Naive B cell (primary cell): ENCODE results near the gene ERAP2. TPM values are rescaled to one million over a fixed set of nuclear protein-coding genes. Genes with fewer than 3 reads are reported as not detected.

Experiments
- ATAC-seq, 2 donors: fragments of 150-1000 bp; cut with Tn5 transposase; 2 replicates each; pipeline ENCODE4 v1.10.0; 2021; ENCODE audit warnings: low read depth in 2 of 2, mild to moderate bottlenecking in 2 of 2, moderate library complexity in 2 of 2
- DNase-seq: peaks from one replicate; pipeline ENCODE4 v3.0.0; 2022
- H3K27ac Mint-ChIP-seq, 6 donors: one replicate each; pipeline ENCODE4 v1.8.0; 2020 to 2022; ENCODE audit warnings: mild to moderate bottlenecking in 6 of 6, mixed read lengths in 6 of 6, moderate library complexity in 5 of 6, inconsistent platforms in 2 of 6
- H3K27me3 Mint-ChIP-seq, 3 donors: one replicate each; pipeline ENCODE4 v1.8.0; 2021 to 2022; ENCODE audit warnings: mixed read lengths in 3 of 3, mild to moderate bottlenecking in 1 of 3
- H3K36me3 Mint-ChIP-seq, 2 donors: one replicate each; pipeline ENCODE4 v1.8.0; 2020 to 2022; ENCODE audit warnings: mixed read lengths in 2 of 2, inconsistent platforms in 1 of 2, mild to moderate bottlenecking in 1 of 2
- H3K4me1 Mint-ChIP-seq, 3 donors: one replicate each; pipeline ENCODE4 v1.8.0; 2020 to 2022; ENCODE audit warnings: mixed read lengths in 3 of 3, inconsistent platforms in 1 of 3, mild to moderate bottlenecking in 1 of 3, moderate library complexity in 1 of 3
- H3K4me3 Mint-ChIP-seq, 8 donors: one replicate each; pipeline ENCODE4 v1.8.0; 2020 to 2022; ENCODE audit warnings: mild to moderate bottlenecking in 8 of 8, mixed read lengths in 8 of 8, moderate library complexity in 8 of 8, inconsistent platforms in 2 of 8
- H3K9me3 Mint-ChIP-seq, 7 donors: one replicate each; pipeline ENCODE4 v1.8.0; 2020 to 2022; ENCODE audit warnings: mixed read lengths in 7 of 7, mild to moderate bottlenecking in 5 of 7, inconsistent platforms in 2 of 7, moderate library complexity in 1 of 7
- polyA plus RNA-seq, 6 donors: library from polyadenylated mRNA; unstranded; fragments of 300-500 nt; fragmentation: Illumina TruSeq; gene quantifications; one replicate each; pipeline ENCODE4 v1.2.3, GENCODE V29; 2021; ENCODE audit warnings: low read depth in 6 of 6

ERAP2 gene
- polyA plus RNA-seq, 6 donors from 2014 or later, result 9.9 to 98.7 (median 15.5) TPM

DNA sequence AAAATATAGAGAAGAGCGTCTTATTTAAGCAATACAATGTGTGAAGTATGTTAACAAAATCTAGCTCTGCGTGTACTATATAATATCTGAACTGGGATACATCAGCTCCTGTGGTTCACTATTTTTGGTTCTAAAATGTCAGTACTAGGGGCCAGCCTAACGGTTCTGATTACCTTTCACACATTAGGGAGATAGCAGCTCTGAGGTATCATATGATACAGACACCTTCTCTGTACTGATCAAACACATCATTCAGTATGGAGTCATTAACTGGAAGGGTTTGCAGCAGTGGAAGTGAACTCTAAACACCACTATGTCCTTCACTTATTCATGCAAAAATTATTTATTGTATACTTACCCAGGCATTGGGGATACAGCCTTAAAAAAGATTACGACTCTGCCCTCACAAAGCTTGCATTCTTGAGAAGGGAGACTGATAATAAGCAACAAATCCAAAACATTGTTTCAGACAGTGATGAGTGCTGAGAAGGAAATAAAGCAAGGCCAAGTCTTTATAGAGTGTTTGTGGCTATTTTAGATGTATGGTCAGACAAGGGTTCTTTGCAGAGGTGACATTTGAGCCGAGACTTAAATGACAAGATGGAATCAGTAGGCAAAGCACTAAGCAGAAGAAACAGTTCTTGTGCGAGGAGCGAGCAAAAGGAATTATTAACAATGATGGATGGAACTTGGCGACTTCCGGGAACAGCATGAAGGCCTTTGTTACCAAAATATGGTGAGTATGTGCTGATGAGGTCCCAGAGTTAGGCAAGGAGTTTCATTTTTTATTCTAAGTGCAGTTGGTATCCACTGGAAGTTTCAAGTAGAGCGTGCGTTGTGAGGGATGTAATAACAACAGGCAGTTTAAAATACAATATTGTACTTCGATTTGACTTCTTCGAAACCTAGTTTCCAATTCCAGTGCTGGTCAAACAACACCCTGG is 57.7 kb downstream of the ERAP2 start:
- Mint-ChIP-seq H3K4me1 (peaks cover 49 to 77% (median 64%) of the 10 kb centered on the region in 3 donors), H3K9me3 (no peaks in the 10 kb centered on the region), H3K36me3 (no peaks in the 10 kb centered on the region), H3K27ac (peak overlapping the region; percentile 95 to 98 (median 98)), H3K27me3 (no peaks in the 10 kb centered on the region), H3K4me3 (peak overlapping the region; percentile 83 to 99 (median 93))
- DNase-seq (no peak), ATAC-seq (no peak)

DNA sequence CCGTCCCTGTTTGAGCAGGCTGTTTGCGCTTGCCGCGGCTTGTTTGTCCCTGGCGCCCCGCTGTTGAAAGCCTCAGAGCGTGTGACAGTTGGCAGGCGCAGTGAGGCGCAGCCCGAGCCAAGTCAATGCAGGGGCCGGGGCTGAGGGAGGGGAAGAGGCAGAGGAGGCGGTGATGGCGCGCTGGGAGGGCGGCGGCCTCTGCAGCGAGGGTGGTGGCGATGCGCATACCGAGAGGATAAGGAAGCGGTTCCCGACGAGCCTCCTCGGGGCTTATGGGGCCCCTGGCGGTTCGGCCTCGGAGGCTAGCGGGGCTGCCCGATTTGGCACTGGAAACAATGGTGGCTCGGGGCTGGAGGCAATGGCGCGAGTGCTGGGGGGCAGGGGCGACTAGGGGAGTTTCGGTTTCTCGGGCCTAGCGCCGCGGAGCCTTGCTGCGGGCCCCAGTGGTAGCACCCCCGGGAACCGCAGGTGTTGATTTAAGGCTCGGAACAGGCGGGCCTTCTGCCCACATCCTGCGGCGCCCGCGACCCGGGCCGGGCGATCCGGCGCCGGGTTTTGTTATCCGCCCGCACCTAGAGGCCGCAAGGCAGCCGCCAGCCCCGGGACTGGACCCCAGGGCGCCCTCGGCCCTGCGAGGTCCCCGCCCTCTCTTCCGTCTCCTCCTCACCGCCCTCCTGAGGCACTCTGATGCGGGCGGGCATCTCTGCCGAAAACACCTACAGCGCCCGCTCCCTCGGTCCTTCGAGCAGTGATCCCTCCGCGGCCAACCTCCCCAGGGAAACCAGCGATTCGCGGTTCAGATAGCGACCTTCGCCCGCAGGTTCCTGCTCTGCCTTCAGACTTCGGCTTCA is 58.6 kb downstream of the ERAP2 start:
- Mint-ChIP-seq H3K27ac (peak overlapping the region; percentile 96 to 99 (median 98)), H3K4me3 (peak overlapping the region; percentile 83 to 99 (median 93)), H3K36me3 (no peaks in the 10 kb centered on the region), H3K27me3 (no peaks in the 10 kb centered on the region), H3K9me3 (no peaks in the 10 kb centered on the region), H3K4me1 (peaks cover 44 to 78% (median 60%) of the 10 kb centered on the region in 3 donors)
- ATAC-seq (peak; percentile 65 to 67), DNase-seq (peak; percentile 98)

DNA sequence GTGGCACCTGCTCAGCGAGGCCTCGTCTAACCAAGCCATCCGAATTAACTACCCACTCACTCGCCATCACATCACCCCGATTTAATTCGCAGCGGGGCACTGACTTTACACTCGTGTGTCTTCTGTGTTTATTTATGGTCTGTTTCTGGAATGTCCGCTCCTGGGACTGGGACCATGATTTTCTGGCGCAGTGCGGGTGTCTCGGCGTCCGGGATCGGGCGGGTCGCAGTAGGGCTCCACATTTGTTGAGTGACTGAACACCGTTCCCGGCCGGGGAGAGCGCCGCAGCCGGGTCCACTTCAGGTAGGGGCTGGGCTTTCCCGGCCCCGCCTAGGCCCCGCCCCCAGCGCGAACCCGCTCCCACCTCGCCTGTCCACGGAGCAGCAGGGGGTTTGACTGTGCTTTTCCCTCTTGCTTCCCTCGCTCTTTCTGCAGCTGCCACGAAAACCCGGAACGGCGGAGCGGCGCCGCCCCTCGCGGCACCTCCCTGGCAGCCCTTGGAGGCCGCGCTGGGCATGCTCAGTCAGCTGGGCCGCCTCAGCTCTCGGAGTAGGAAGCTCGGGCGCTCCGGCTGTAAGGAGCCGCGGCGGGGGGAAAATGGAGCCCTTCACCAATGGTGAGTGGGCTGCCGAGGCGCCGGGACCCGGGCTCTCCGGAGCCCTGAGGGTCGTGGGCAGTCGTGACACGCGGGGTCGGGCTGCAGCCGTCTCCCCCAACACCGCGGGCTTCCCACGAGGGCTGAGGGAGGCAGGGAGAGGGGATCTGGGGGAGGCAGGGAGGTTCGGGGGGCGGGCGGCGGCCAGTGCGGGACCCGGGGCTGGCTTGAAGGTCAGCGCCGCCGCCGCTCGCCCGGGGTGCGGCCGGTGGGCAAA is 59.5 kb downstream of the ERAP2 start, which contains the start of gene LNPEP:
Gene LNPEP, plus strand, starts transcription at position 522 of the 872 bp plus-strand sequence. Its CDS starts 76 bp downstream, at position 598.
- H3K27ac Mint-ChIP-seq, result peak within 1 kb of the TSS; percentile 96 to 99 (median 98)
- H3K36me3 Mint-ChIP-seq, result no peaks in the 10 kb centered on the region
- no peaks in the 10 kb centered on the region for H3K9me3 Mint-ChIP-seq
- H3K27me3 Mint-ChIP-seq, result no peaks in the 10 kb centered on the region
- DNase-seq (peak; percentile 91), ATAC-seq (peak; percentile 34 to 40)
- H3K4me1 Mint-ChIP-seq, result peaks cover 44 to 78% (median 61%) of the 10 kb centered on the region in 3 donors
- peak within 1 kb of the TSS; percentile 83 to 99 (median 93) for H3K4me3 Mint-ChIP-seq

DNA sequence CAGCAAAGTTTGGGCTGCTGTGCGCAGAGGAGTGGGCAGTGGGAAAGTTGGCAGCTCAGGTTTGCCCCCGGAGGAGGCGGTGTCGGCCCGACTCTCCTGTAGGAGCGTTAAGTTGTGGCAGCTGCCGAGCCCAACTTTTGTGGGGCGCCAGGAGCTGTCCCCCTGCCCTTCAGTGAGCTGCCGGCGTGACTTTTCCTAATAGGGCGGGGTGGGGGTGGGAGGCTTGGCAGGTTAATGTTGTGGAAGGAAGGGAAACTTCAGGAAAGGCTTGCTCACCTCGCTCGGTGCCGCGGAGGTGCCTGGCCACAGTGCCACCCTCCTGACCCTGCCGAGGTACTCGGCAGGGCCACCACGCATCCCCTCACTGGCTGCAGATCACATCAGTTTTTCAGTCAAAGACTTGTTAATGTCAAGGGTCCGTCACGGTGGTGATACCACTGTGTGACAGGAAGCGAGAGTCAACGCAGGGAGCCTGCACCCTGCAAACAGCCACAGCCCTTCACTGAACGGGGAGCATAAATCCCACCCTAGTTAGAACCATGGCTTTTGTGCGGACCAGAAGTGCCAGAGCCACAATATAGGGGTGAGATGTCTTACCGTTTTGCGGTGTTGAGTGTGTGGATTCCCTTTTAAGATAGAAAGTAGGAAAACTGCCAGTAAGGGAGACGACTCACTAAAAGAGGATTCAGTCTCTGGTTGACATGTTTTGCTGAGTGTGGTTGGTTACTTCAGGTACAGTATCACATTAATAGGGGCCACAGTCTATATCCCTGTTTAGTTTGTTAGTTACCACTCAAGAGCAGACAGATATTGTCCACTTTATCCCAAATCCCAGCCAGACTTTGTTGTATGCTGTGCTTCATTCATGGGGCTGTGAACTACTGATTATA is 60.4 kb downstream of the ERAP2 start:
- H3K9me3 Mint-ChIP-seq, result no peaks in the 10 kb centered on the region
- H3K4me1 Mint-ChIP-seq, result peaks cover 45 to 77% (median 62%) of the 10 kb centered on the region in 3 donors
- no peaks in the 10 kb centered on the region for H3K27me3 Mint-ChIP-seq
- peak; percentile 10 to 16 for ATAC-seq
- peaks cover 0 to 4% of the 10 kb centered on the region in 2 donors for H3K36me3 Mint-ChIP-seq
- H3K27ac Mint-ChIP-seq, result peak overlapping the region; percentile 93 to 99 (median 97)
- DNase-seq, result peak; percentile 68
- peak overlapping the region; percentile 83 to 99 (median 93) for H3K4me3 Mint-ChIP-seq

DNA sequence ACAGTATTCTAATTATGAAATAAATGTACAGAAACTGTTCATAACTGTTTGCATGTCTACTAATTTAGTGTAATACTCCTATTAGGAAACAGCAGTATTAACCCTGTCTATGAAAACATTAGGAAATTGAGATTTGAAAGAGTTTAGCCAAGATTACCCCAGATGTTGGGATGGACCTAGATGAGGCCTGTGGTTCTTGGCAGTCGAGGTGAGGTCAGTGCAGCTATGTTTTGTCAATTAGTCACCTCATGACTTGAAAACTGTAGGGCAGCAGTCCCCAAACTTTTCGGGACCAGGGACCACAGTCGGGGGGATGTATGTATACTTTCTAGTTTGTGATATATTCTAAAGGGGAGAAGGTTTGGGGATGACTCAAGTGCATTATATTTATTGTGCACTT is 64.3 kb downstream of the ERAP2 start:
- H3K36me3 Mint-ChIP-seq, result peaks cover 0 to 7% of the 10 kb centered on the region in 2 donors
- no peaks in the 10 kb centered on the region for H3K27me3 Mint-ChIP-seq
- H3K4me1 Mint-ChIP-seq, result peaks cover 41 to 84% (median 68%) of the 10 kb centered on the region in 3 donors
- no peak for ATAC-seq
- DNase-seq, result no peak
- peak overlapping the region in 3 of 6 donors; percentile 63 to 82 (median 69) for H3K27ac Mint-ChIP-seq
- H3K4me3 Mint-ChIP-seq, result peak overlapping the region in 2 of 8 donors; percentile 15 to 22
- no peaks in the 10 kb centered on the region for H3K9me3 Mint-ChIP-seq

DNA sequence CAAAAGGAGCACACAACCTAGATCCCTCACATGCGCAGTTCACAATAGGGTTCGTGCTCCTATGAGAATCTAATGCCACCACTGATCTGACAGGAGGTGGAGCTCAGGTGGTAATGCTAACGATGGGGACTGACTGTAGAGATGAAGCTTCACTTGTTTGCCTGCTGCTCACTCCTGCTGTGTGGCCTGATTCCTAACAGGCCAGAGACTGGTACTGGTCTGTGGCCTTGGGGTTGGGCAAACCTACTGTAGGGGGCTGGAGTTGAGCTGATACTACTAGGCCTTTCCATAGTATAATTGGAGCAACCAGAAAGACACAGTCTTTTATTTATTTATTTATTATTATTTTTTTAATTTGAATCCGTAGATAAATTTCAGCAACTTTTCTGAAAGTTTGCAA is 64.8 kb downstream of the ERAP2 start:
- Mint-ChIP-seq H3K4me1 (peaks cover 47 to 89% (median 74%) of the 10 kb centered on the region in 3 donors), H3K4me3 (peak overlapping the region in 1 of 8 donors; percentile 47), H3K36me3 (peaks cover 0 to 7% of the 10 kb centered on the region in 2 donors), H3K27me3 (no peaks in the 10 kb centered on the region), H3K27ac (peak overlapping the region in 2 of 6 donors; percentile 69 to 82), H3K9me3 (no peaks in the 10 kb centered on the region)
- DNase-seq, result no peak
- ATAC-seq, result no peak

DNA sequence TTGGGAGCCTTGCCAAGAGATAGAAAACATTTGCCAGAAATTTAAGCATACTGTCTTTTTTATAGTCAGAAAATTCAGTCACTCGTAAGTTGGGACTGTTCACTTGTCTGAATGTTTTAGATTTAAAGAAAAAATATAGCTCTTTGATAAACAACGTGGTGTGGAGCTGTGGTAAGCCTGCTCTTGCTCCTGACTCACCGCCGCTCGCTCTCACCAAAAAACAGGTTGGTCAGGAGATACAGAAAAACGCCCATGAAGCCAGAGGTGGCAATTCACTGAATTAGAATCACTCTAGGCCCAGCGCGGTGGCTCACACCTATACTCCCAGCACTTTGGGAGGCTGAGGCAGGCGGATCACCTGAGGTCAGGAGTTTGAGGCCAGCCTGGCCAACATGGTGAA is 65.8 kb downstream of the ERAP2 start:
- H3K27ac Mint-ChIP-seq, result peak overlapping the region in 1 of 6 donors; percentile 82
- H3K9me3 Mint-ChIP-seq, result no peaks in the 10 kb centered on the region
- DNase-seq, result no peak
- ATAC-seq, result no peak
- H3K4me3 Mint-ChIP-seq, result no peak overlapping the region
- H3K27me3 Mint-ChIP-seq, result no peaks in the 10 kb centered on the region
- H3K36me3 Mint-ChIP-seq, result peaks cover 0 to 7% of the 10 kb centered on the region in 2 donors
- H3K4me1 Mint-ChIP-seq, result peaks cover 48 to 93% (median 74%) of the 10 kb centered on the region in 3 donors

DNA sequence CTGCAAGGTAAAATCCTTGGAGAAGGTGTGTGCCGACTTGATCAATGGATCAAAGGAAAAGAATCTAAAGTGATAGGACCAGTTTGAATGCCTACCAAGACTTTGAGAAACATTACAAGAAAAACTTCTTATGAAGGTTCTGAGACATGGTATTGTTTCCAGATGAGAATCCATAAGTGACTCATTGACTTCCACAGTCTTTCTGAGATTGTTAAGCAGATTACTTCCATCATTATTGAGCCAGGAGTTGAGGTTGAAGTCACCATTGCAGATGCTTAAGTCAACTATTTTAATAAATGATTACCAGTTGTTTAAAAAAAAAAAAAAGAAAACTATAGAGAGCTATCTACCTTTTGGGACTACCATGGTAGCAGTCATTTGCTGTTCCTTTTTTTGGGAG is 66.6 kb downstream of the ERAP2 start:
- no peaks in the 10 kb centered on the region for H3K9me3 Mint-ChIP-seq
- DNase-seq (no peak), ATAC-seq (no peak)
- no peak overlapping the region for H3K27ac Mint-ChIP-seq
- H3K4me3 Mint-ChIP-seq, result no peak overlapping the region
- no peaks in the 10 kb centered on the region for H3K27me3 Mint-ChIP-seq
- H3K4me1 Mint-ChIP-seq, result peaks cover 45 to 91% (median 66%) of the 10 kb centered on the region in 3 donors
- peaks cover 0 to 7% of the 10 kb centered on the region in 2 donors for H3K36me3 Mint-ChIP-seq

DNA sequence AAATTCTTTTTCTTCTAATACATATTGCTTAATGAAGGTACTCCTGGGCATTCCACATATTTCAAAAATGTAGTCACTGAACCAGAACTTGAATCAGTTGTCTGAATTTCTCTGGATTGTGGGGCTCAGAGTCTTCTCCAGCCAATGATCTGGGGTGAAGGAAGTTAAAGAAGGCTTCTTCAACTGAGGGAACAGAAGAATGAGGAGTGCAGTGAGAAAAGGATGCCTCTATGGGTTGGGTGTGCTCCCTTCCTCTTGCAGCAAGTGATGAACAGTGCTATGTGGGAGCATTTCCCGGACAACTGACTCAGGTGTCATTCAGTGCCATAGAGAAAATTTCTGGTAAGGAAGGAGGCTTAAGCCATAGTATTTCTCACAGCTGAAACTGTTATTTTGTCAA is 67.5 kb downstream of the ERAP2 start:
- Mint-ChIP-seq H3K36me3 (peaks cover 0 to 7% of the 10 kb centered on the region in 2 donors), H3K4me3 (no peak overlapping the region), H3K4me1 (peaks cover 37 to 91% (median 57%) of the 10 kb centered on the region in 3 donors), H3K27me3 (no peaks in the 10 kb centered on the region), H3K27ac (peak overlapping the region in 3 of 6 donors; percentile 19 to 63 (median 54)), H3K9me3 (no peaks in the 10 kb centered on the region)
- no peak for ATAC-seq
- DNase-seq, result no peak

DNA sequence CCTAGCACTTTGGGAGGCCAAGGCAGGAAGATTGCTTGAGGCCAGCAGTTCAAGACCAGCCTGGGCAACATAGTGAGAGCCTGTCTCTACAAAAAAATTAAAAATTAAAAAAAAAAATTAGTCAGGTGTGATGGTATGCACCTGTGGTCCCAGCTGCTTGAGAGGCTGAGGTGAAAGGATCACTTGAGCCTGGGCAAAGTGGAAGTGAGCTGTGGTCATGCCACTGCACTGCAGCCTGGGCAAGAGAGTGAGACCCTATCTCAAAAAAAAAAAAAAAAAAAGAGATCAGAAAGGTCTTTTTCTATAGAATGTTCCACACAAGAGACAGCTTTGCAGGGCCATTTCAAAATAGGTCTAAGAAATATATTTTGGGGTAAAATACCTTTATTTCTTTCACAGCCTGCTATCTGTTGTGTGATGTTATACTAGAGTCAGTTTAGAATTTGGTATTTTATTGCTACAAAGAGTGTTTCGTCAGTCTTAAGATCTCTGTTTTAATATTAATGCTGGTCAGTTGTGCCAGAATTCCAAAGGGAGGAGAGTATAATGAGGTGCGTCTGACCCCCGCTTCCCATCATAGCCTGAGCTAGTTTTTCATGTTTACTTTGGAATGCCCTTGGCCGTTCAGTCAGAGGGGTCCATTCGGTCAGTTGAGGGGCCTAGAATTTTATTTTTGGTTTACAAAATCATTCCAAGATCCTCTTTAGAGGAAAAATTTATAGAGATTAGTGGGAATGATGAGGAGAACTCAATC is 69.0 kb downstream of the ERAP2 start:
- no peak for ATAC-seq
- Mint-ChIP-seq H3K36me3 (peaks cover 0 to 21% of the 10 kb centered on the region in 2 donors), H3K27me3 (no peaks in the 10 kb centered on the region), H3K27ac (peak overlapping the region in 5 of 6 donors; percentile 25 to 72 (median 43)), H3K9me3 (peaks cover 0 to 1% (median 0%) of the 10 kb centered on the region in 7 donors), H3K4me3 (peak overlapping the region in 2 of 8 donors; percentile 37 to 49), H3K4me1 (peaks cover 48 to 91% (median 63%) of the 10 kb centered on the region in 3 donors)
- DNase-seq, result no peak

DNA sequence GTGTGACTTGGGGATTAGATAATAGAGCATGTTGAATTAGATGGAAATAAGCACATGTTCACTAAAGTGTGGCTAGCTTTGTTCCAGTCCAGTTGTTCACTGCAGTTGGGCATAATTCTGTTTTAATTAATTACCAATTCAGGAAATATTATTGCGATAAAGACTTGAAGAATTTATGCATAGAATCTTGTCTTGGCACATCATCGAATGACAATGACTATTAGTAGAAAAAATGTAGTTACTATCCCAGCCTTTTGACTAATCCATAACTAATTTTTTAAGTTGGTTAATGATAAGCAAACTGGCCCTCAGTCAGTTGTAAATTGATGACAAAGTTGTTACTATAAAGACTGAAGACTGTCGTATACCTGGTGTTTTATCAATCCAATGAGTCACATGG is 70.1 kb downstream of the ERAP2 start:
- peaks cover 0 to 1% (median 0%) of the 10 kb centered on the region in 7 donors for H3K9me3 Mint-ChIP-seq
- no peak for DNase-seq
- H3K4me3 Mint-ChIP-seq, result no peak overlapping the region
- peaks cover 40 to 89% (median 54%) of the 10 kb centered on the region in 3 donors for H3K4me1 Mint-ChIP-seq
- no peak for ATAC-seq
- no peak overlapping the region for H3K27ac Mint-ChIP-seq
- no peaks in the 10 kb centered on the region for H3K27me3 Mint-ChIP-seq
- peaks cover 0 to 20% of the 10 kb centered on the region in 2 donors for H3K36me3 Mint-ChIP-seq
